Measurements from ENCODE around the gene ABHD6.

- TF ChIP-seq CTCF (IDR thresholded peaks at IDR 0.05; ENCODE audit: poor library complexity) (no peak), EZH2 (IDR thresholded peaks at IDR 0.05; ENCODE audit: borderline replicate concordance) (no peak), EZH2phosphoT487 (IDR thresholded peaks at IDR 0.05; ENCODE audit: low read depth, severe bottlenecking, unreplicated experiment) (no peak)
These were observed 43.5 kb downstream of the ABHD6 start for GRCh38 chr3:58281069-58281468.
